Ishikawa (cell line): Measurements from ENCODE around the gene FAM20C.

Experiments used
- EP300 ChIP-seq: IDR thresholded peaks from 2 replicates; pipeline ENCODE4 v1.6.1; 2012; ENCODE audit warnings: borderline replicate concordance
- NFIC ChIP-seq: IDR thresholded peaks from 2 replicates; pipeline ENCODE4 v1.6.1; 2012
- TAF1 ChIP-seq: IDR thresholded peaks from 2 replicates; pipeline ENCODE4 v1.6.1; 2012; ENCODE audit warnings: low read depth, mild to moderate bottlenecking
- TEAD4 ChIP-seq: IDR thresholded peaks from 2 replicates; pipeline ENCODE4 v1.6.1; 2012
- ZBTB7A ChIP-seq: IDR thresholded peaks from 2 replicates; pipeline ENCODE4 v1.6.1; 2012; ENCODE audit warnings: low read depth

DNA sequence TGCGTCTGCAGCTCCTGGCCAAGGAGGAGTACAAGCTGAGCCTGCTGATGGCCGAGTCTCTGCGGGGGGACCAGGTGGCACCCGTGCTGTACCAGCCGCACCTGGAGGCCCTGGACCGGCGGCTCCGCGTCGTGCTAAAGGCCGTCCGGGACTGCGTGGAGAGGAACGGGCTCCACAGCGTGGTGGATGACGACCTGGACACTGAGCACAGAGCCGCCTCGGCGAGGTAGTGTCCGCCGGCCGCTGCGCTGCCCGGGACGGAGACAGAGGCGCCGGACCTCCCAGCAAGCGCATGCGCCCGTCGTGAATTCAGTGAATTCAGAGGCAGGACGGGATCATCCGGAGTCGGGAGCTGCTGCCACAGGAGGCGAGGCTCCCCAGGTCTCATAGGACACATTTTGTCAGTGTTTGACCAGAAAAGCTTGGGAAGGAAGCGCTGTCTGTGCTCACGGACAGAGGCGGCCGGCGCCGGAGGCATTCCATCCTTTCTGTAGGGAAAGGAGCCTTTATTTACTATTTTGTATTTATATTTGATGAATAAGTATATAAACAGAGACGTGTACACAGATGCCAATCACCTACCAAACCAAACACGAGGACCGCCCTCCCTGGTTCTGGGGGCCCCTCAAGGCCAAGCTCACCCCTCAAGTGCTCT is 67.5 kb downstream of the FAM20C start:
- TF ChIP-seq TAF1 (no peak), EP300 (no peak), NFIC (no peak), ZBTB7A (no peak), TEAD4 (no peak)
